Karpas-422 (cell line): ENCODE results near the gene TOMM22. TPM values are rescaled to one million over a fixed set of nuclear protein-coding genes. Genes with fewer than 3 reads are reported as not detected.

Experiments used
- DNase-seq: peaks from one replicate; pipeline ENCODE4 v3.0.0-alpha.2; 2015
- H2AFZ ChIP-seq: fragments of 200-600 bp; sonication (generic); 2 replicates; pipeline ENCODE4 v1.6.1; 2014; ENCODE audit warnings: antibody characterized with exemption, low read length, mixed read lengths
- H3K27ac ChIP-seq: fragments of 200-600 bp; sonication (generic); 2 replicates; pipeline ENCODE4 v1.5.1; 2014; ENCODE audit warnings: mild to moderate bottlenecking, low read length, moderate library complexity
- H3K27me3 ChIP-seq: fragments of 200-600 bp; sonication (generic); 2 replicates; pipeline ENCODE4 v1.6.1; 2014; ENCODE audit warnings: low read length, mixed read lengths
- H3K36me3 ChIP-seq: fragments of 200-600 bp; sonication (generic); 2 replicates; pipeline ENCODE4 v1.6.1; 2014; ENCODE audit warnings: low read length, mixed read lengths; ENCODE audit not compliant: insufficient read depth
- H3K4me1 ChIP-seq: fragments of 200-600 bp; sonication (generic); 2 replicates; pipeline ENCODE4 v1.6.1; 2014; ENCODE audit warnings: mild to moderate bottlenecking, low read length, mixed read lengths
- H3K4me2 ChIP-seq: fragments of 200-600 bp; sonication (generic); 2 replicates; pipeline ENCODE4 v1.6.1; 2014; ENCODE audit warnings: low read length, low read depth, mild to moderate bottlenecking; ENCODE audit not compliant: poor library complexity, severe bottlenecking
- H3K4me3 ChIP-seq: fragments of 200-600 bp; sonication (generic); 2 replicates; pipeline ENCODE4 v1.5.1; 2014; ENCODE audit warnings: mild to moderate bottlenecking, antibody characterized with exemption, low read length, mixed read lengths
- H3K79me2 ChIP-seq: fragments of 200-600 bp; sonication (generic); 2 replicates; pipeline ENCODE4 v1.6.1; 2014; ENCODE audit warnings: mild to moderate bottlenecking, low read length, mixed read lengths
- H3K9ac ChIP-seq: fragments of 200-600 bp; sonication (generic); 2 replicates; pipeline ENCODE4 v1.6.0; 2014; ENCODE audit warnings: low read length
- H3K9me2 ChIP-seq: fragments of 200-600 bp; sonication (generic), shearing (Covaris generic); replicated peaks from 2 replicates; pipeline ENCODE4 v1.6.0; 2014; ENCODE audit warnings: mild to moderate bottlenecking, low read length, moderate library complexity; ENCODE audit not compliant: insufficient read depth
- H3K9me3 ChIP-seq: fragments of 300-700, 200-600 bp; sonication (generic); 2 replicates; pipeline ENCODE4 v1.6.1; 2014; ENCODE audit warnings: low read length, mixed read lengths
- H4K20me1 ChIP-seq: fragments of 200-600 bp; sonication (generic); 2 replicates; pipeline ENCODE4 v1.6.1; 2014; ENCODE audit warnings: mild to moderate bottlenecking, antibody characterized with exemption, low read length, low read depth; ENCODE audit not compliant: insufficient read depth
- total RNA-seq: library from RNA; depleted of rRNA; stranded (reverse); fragments of >200 nt; shearing (Covaris generic); gene quantifications from 2 replicates; pipeline ENCODE4 v1.2.3, GENCODE V29; 2014; ENCODE audit warnings: low replicate concordance

TOMM22 gene
- total RNA-seq, 1 experiment from 2014 or later = 74.1 TPM

DNA sequence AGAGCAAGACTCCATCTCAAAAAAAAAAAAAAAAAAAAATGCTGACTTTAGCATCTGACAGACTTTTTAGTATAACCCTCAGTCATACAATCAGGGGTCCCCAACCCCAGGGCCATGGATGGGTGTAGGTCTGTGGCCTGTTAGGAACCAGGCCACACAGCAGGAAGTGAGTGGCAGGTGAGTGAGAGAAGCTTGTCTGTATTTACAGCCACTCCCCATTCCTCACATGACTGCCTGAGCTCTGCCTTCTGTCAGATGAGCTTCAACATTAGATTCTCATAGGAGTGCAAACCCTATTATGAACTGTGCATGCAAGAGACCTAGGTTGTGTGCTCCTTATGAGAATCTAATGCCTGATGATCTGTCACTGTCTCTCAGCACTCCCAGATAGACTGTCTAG, 28.9 kb upstream of the TOMM22 start:
- no peak overlapping the region for H3K4me2 ChIP-seq
- H3K4me1 ChIP-seq = peaks cover 11% of the 10 kb centered on the region
- no peak overlapping the region for H3K27ac ChIP-seq
- DNase-seq = peak; percentile 56
- no peaks in the 10 kb centered on the region for H3K9me3 ChIP-seq
- H4K20me1 ChIP-seq = no peaks in the 10 kb centered on the region
- H3K27me3 ChIP-seq = no peaks in the 10 kb centered on the region
- H3K9me2 ChIP-seq = no peaks in the 10 kb centered on the region
- H3K9ac ChIP-seq = no peak overlapping the region
- H3K79me2 ChIP-seq = peaks cover 19% of the 10 kb centered on the region
- H3K4me3 ChIP-seq = no peak overlapping the region
- no peaks in the 10 kb centered on the region for H3K36me3 ChIP-seq
- no peak overlapping the region for H2AFZ ChIP-seq

- Histone ChIP-seq H3K9ac (no peak overlapping the region), H3K27ac (no peak overlapping the region), H3K4me3 (no peak overlapping the region), H3K27me3 (no peaks in the 10 kb centered on the region), H3K9me3 (no peaks in the 10 kb centered on the region), H3K9me2 (no peaks in the 10 kb centered on the region), H3K36me3 (no peaks in the 10 kb centered on the region), H3K79me2 (peaks cover 26% of the 10 kb centered on the region), H2AFZ (no peak overlapping the region), H3K4me2 (no peak overlapping the region), H3K4me1 (peaks cover 13% of the 10 kb centered on the region), H4K20me1 (no peaks in the 10 kb centered on the region)
- no peak for DNase-seq
Observed at GRCh38 chr22:38653741-38654140, 28.0 kb upstream of the TOMM22 start.

DNA sequence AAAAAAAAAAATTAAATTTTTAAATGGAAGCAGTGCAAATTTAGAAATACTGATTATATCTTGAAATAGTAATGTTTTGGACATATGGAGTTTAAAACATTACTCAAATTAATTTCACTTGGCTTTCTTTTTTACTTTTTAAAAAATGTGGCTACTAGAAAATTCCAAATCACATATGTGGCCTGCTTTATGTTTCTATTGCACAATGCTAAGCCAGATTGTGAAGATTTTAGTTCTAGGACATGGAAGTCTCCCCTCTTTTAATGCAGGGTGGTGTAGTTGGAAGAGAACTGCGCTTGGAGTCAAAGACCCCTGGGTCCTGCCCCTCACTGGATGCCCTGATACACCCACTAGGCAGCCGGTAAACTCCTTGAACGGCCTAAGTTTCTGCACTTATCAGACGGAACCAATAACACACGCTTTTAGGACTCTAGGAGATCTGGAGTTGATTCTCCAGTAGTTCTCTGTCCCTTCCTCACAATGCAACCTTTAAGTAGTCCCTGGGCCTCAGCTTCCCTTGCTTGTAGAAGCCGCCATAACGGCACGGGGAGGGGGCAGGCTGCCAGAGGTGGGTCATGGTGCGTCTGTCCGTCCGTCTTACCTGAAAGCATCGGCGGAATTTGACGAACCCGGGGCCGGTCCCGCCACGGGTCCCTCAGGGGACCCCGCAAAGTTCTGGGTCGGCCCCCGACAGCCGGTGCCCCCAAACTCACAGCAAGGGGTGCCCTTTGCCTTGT, 26.1 kb upstream of the TOMM22 start:
- DNase-seq = peak; percentile 57
- Histone ChIP-seq H3K4me2 (peak overlapping the region; percentile 90), H3K36me3 (no peaks in the 10 kb centered on the region), H3K9ac (peak overlapping the region; percentile 91), H3K4me1 (peaks cover 13% of the 10 kb centered on the region), H3K9me2 (no peaks in the 10 kb centered on the region), H3K9me3 (no peaks in the 10 kb centered on the region), H3K27me3 (no peaks in the 10 kb centered on the region), H3K27ac (peak overlapping the region; percentile 79; the same call in 1 of the 2 replicates), H3K79me2 (peaks cover 31% of the 10 kb centered on the region), H2AFZ (peak overlapping the region; percentile 94), H4K20me1 (no peaks in the 10 kb centered on the region), H3K4me3 (peak overlapping the region; percentile 83)

DNA sequence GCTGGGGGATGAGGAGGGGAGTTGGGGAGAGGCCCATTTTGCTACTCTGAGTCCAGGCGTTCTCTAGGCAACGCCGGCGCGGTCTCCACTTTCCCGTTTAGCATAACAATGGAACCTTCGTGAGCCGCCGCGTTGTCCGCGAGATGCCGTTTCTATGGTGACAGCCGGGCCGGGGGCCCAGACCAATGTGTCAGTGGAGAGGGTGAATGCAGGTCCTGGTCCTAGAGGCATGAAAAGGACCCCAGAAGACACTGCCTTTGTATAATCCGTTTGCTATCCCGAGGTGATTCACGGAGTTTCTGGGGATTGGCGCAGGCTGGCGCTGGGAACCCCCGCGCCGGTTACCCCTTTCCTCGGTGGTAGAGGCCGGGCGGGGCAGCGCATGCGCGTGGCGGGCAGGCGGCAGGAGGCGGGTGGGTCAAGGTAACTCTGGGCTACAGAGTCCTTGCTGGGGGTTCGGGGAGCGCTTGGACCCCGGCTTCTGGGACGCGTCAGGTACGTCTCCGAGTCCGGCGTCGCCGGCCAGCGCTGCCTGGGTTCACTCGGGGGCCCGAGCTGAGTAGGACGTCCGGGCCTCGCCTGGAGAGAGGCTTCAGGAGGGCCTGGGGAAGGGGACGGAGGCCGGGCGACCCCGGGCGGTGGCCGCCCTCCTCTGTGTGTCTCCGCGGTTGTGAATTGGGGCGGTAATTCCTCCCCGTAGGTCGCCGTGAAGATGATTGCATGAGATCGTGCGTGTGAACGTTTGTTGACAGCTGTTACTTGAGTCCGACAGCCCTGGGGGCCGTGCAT, 25.3 kb upstream of the TOMM22 start, which contains the start of the genes CBY1 and FAM227A:
CBY1 (plus strand) TSS at position 383 of the 789 bp plus-strand sequence. CDS start 11,417 bp downstream, outside the sequence.
FAM227A (minus strand) TSS at position 137 of the 789 bp plus-strand sequence. CDS start 6,224 bp downstream, outside the sequence.
- Histone ChIP-seq H3K79me2 (peaks cover 31% of the 10 kb centered on the region), H3K9me3 (no peaks in the 10 kb centered on the region), H3K27me3 (no peaks in the 10 kb centered on the region), H3K4me1 (peaks cover 13% of the 10 kb centered on the region), H3K27ac (peak within 1 kb of the TSS; percentile 79), H2AFZ (peak within 1 kb of the TSS; percentile 94), H4K20me1 (no peaks in the 10 kb centered on the region), H3K36me3 (no peaks in the 10 kb centered on the region), H3K9me2 (no peaks in the 10 kb centered on the region), H3K4me2 (peak within 1 kb of the TSS; percentile 90), H3K9ac (peak within 1 kb of the TSS; percentile 91), H3K4me3 (peak within 1 kb of the TSS; percentile 83)
- DNase-seq = peak; percentile 96

DNA sequence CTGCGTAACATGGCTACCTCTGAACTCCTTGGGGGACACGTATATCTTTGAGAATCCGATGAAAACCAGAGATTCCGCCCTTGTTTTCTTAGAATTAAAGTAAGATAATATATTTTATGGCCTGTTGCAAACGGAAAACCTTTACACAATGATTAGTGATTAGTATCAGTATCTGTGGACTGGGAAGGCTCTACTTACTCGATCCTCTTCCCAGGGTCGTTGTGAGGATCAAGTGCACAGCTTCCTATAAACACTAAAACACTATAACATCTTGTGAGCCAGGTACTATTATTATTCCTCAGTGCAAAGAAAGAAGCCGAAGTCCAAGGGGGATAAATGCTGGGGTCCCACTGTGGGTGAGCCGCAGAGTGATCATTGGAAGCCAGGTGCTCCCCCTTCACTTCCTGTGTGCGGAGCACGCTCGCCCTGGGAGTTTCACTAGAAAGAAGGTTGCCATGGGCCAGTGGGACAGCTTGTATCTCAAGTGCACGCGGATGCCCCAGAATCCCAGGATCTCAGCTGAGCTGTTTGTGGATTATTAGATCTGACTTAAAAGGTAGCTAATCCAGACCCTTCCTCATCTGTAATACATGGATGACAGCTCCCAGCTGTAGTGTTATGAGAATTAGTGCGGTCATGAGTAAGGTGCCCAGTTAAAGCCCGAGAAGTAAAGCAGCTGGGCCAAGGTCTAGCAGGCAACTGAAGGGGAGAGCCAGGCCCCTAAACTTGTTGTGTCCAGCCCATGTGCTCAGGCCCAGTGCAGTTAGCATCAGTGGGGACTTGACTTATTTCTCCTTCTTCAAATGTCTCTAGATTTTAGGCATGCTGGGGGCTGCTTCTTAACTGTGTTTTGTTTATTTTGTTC, 24.5 kb upstream of the TOMM22 start:
- Histone ChIP-seq H3K36me3 (no peaks in the 10 kb centered on the region), H3K4me1 (peaks cover 13% of the 10 kb centered on the region), H2AFZ (peak overlapping the region; percentile 94), H3K27ac (peak overlapping the region; percentile 79), H3K4me3 (peak overlapping the region; percentile 83), H3K79me2 (peaks cover 35% of the 10 kb centered on the region), H3K9me3 (no peaks in the 10 kb centered on the region), H3K27me3 (no peaks in the 10 kb centered on the region), H3K4me2 (peak overlapping the region; percentile 90), H4K20me1 (no peaks in the 10 kb centered on the region), H3K9me2 (no peaks in the 10 kb centered on the region), H3K9ac (peak overlapping the region; percentile 91)
- peak; percentile 83 for DNase-seq

- H3K79me2 ChIP-seq = no peaks in the 10 kb centered on the region
- H3K36me3 ChIP-seq = peaks cover 13% of the 10 kb centered on the region
- no peaks in the 10 kb centered on the region for H4K20me1 ChIP-seq
- no peaks in the 10 kb centered on the region for H3K4me1 ChIP-seq
- no peaks in the 10 kb centered on the region for H3K9me3 ChIP-seq
- H3K4me3 ChIP-seq = no peak overlapping the region
- H3K27ac ChIP-seq = no peak overlapping the region
- no peak overlapping the region for H2AFZ ChIP-seq
- H3K4me2 ChIP-seq = no peak overlapping the region
- DNase-seq = no peak
- no peaks in the 10 kb centered on the region for H3K9me2 ChIP-seq
- H3K9ac ChIP-seq = no peak overlapping the region
- no peaks in the 10 kb centered on the region for H3K27me3 ChIP-seq
Observed at GRCh38 chr22:38674888-38675287, 6.9 kb upstream of the TOMM22 start.

GRCh38 chr22:38675833-38676232, 5.9 kb upstream of the TOMM22 start:
- Histone ChIP-seq H3K27ac (no peak overlapping the region), H3K36me3 (peaks cover 8% of the 10 kb centered on the region), H3K9ac (no peak overlapping the region)

More at GRCh38 chr22:38675833-38676232, 5.9 kb upstream of the TOMM22 start:
- Histone ChIP-seq H3K9me3 (no peaks in the 10 kb centered on the region), H3K27me3 (no peaks in the 10 kb centered on the region), H3K4me3 (no peak overlapping the region), H3K79me2 (peaks cover 5% of the 10 kb centered on the region; the same call in 1 of the 2 replicates), H3K9me2 (no peaks in the 10 kb centered on the region), H3K4me1 (peaks cover 2% of the 10 kb centered on the region), H3K4me2 (no peak overlapping the region), H2AFZ (no peak overlapping the region), H4K20me1 (no peaks in the 10 kb centered on the region)
- DNase-seq = no peak
